GM18861 (cell line): ENCODE data around the gene POMC.
"Not testable (repeated sequence)": the region's sequence is repeated elsewhere in the genome, so short reads cannot be mapped to it uniquely, and the experiment has no call there.

Experiments
- ATAC-seq: cut with Tn5 transposase; IDR thresholded peaks from one replicate; pipeline ENCODE4 v1.9.1; 2021; ENCODE audit not compliant: unreplicated experiment

Gene POMC

GRCh38 chr2:25177211-25177611, 8.8 kb upstream of the POMC start:
- ATAC-seq, result no peak

- no peak for ATAC-seq
These were observed 8.3 kb upstream of the POMC start for GRCh38 chr2:25176541-25177181.

DNA sequence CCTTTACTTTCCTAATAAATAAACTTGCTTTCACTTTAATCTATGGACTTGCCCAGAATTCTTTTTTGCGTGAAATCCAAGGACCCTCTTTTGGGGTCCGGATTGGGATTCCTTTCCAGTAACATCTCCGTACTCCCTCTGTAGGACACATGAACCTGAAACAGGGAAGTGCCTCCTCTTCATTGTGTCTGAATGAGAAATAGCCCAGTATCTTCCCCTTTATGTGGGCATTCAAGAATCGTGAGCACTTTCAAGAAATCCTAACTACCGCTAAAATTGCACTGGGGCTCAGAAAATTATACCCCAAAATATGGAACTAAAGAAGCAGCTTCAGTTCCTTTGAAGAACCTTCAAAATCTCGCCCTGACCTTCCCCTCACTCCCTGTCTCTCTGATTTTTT, 7.8 kb upstream of the POMC start:
- no peak for ATAC-seq

GRCh38 chr2:25174192-25174861, 5.9 kb upstream of the POMC start:
- no peak for ATAC-seq

DNA sequence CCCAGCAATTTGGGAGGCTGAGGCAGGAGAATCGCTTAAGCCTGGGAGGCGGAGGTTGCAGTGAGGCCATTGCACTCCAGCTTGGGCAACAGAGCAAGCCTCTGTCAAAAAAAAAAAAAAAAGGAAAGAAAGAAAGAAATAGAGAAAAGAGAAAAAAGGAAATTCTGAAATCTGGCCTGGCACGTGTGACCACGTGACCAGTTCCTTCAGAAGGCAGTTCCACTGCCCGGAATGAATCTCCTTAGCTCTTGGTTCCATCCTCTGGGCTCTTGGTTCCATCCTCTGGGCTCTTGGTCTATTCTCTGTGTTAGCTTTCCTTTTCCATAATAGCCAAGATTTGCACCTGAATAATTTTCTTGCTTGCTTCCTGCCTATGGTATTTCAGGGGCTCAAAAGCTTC, 5.3 kb upstream of the POMC start:
- ATAC-seq, result no peak

DNA sequence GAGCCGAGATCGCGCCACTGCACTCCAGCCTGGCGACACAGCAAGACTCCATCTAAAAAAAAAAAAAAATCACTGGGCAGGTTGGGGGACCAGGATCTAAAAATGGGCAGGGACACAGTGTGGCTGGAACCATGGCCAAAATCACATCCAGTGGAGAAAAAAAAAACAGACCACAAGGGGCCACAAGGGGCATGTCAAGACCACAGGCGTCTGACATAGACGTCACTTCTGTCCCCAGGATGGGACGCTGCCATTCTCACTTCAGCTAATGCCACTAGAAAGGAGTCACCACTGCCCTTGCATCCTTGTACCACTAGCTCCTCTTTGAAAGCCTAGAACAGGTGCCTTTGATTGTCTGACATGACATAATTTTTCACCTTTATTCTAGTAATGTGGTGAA, 2.5 kb upstream of the POMC start:
- ATAC-seq, result no peak

DNA sequence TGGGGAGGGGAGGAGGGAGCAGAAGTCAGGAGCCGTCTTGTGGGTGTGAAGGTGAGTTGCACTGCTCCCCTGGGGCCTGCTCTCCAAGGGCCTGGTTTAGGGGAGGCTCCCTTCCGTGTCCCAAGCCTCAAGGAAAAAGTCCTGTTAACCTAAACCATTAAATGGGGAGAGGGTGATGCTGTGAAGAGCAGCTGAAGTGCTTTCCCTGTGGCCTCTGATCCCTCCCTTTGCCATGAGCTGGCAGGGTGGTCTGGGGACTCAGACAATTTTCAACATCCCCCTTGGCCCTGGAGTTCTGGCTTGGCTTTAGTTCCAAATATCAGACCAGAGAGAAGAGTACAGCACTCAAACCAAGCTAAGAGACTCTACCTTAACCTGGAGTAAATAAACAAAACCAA, 692 bp upstream of the POMC start:
- no peak for ATAC-seq

DNA sequence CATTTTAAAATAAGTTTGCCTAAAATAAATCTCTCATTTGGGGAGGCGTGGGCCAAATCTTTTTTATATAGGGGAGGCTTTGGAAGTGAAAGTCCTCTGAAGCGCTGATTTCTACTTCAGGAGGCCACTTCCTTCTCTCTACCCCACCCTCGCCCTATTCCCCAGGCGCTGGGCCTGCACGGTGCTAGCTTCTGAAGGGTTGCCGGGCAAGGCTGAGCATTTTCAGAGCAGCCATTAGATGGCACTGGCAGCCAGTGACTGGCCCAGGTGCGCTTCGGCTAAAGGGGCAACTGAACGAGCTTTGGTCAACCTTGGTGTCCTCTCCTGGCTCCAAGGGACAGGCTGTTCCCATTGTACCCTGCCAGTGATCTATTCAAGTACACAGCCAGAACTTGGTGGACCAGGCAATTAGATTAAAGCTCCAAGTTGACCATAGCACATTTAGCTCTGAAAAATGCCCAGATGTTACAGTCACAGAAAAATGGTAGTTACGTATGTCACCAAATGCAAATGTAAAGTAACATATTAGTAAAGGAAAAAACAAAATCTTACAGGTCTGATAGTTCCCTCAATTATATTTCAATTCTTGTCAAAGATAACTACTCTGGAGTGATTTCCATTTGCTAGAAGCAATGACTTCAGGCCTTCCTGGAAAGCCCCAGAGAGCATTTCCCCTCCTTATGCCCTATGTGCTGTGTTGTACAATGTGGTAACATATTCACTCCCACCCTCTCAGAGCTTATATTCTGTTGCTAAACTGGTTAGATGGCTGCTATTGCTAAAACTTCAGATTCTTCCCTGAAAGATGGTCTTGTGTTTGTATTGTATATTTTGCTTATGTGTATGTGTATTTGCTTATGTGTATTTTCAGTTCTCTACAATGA, 2.1 kb downstream of the POMC start:
- ATAC-seq, result peak; percentile 86

- ATAC-seq, result no peak
These were observed 3.8 kb downstream of the POMC start for GRCh38 chr2:25164561-25164960.

- ATAC-seq, result not testable (repeated sequence)
These were observed 6.3 kb downstream of the POMC start for GRCh38 chr2:25162061-25162460.

GRCh38 chr2:25161055-25161781, 7.2 kb downstream of the POMC start:
- ATAC-seq, result peak; percentile 35

DNA sequence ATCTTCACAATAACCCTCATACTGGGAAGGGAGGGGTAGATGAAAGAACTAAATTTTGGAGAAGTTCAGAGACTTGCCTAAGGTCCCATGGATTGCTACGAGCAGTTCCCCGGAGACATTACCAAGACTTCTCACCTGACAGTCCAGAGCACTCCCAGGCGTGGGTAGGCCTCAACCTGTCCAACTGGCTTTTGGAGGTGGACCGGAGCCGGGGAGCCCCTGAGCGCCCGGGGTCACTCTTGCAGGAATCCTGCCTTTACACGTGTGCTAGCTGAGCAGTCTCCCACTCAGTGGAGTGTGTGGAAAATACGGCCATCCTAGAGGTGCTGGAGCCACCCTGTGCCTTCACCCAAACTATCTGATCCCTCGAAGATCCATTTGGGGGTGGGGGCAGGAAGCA, 8.0 kb downstream of the POMC start:
- no peak for ATAC-seq

GRCh38 chr2:25159949-25160348, 8.4 kb downstream of the POMC start:
- ATAC-seq, result no peak

- no peak for ATAC-seq
These were observed 10.1 kb downstream of the POMC start for GRCh38 chr2:25158096-25158852.

- ATAC-seq, result no peak
These were observed 13.0 kb downstream of the POMC start for GRCh38 chr2:25155401-25155800.

DNA sequence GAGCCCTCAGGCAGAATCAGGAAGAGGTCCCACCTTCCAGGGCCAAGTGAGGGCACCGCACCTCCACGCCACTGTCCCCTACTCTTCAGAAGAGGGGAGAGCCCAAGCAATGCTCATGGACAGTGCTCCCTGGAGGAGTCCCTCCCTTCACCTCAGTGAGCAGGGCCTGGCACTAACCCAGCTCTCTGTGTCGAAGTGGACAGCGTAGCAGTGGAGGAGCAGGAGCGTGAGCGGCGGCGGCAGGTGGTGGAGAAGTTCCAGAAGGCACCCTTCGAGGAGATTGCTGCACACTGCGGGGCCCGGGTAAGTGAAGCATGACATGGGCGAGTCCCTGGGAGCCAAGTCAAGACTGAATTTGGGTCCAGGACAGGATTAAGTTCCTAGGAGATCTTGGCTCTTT, 16.7 kb downstream of the POMC start:
- no peak for ATAC-seq

GRCh38 chr2:25150993-25151392, 17.4 kb downstream of the POMC start:
- ATAC-seq, result not testable (repeated sequence)

DNA sequence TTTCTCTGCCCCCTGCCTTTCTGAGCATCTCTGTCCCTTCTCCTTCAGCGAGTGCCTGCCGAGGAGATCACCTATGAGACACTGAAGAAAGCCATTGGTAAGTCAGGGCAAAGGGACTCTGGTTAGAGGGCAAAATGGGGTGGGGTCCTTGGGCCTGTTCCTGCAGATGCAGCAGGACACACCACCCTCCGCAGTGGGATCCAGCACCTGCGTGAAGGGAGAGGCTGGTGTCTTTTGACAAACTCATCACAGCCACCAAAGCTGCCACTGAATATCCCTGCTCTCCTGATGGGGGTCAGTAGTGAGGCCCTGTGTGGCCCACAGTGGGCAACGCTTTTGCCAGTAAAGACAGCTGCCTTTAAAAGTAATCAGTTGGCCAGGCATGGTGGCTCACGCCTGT, 18.7 kb downstream of the POMC start:
- no peak for ATAC-seq

DNA sequence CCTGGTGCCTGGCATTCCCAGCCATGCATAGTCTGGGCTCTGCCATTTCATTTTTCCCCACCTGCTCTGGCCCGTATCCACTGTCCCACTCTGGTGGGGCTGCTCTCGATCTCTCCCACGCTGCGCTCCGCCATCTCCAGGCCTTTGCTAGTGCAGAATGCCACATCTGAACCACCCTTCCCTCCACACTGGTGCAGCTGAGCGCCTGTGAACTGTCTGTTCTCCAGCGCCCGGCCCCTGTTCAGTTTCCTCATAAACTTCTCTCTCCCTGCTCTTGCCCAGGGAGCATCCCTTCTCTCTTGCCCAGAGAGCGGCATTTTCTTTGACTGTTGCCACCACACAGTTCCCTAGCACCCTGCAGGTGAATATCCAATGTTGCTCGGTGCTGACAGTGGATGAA, 21.5 kb downstream of the POMC start:
- ATAC-seq, result no peak

GRCh38 chr2:25145803-25146202, 22.6 kb downstream of the POMC start:
- no peak for ATAC-seq

DNA sequence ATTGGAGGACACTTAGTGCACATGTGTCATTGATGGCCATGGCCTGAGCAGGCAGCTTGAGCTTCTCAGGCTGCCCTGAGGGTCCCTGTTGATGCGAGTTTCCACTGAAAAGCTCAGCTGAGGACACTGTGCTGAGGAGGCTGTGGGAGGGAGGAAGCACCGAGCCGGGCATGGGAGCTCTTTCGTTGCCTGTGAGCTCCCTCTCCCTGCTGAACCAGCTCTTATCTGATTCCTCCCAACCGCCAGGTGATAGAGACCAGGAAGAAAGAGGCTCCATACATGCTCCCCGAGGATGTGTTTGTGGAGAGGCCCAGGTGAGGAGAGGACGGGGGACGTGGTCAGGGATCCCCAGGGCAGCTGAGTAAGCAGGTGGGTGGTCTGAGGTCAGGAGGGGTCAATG, 27.3 kb downstream of the POMC start:
- no peak for ATAC-seq
